BJ (cell line): ENCODE data around the gene PLA2G15. TPM values are rescaled to one million over a fixed set of nuclear protein-coding genes. Genes with fewer than 3 reads are reported as not detected.
A peak's percentile ranks its signal among the peaks of the same experiment; 100 is the strongest.

Source experiments
- CTCF ChIA-PET: fragments of 350-600 bp; formaldehyde crosslinking; extraction: SDS; loops from one replicate; lab custom pipeline; 2021; ENCODE audit warnings: antibody characterized with exemption, inconsistent platforms; lab: Yijun Ruan, JAX
- POLR2A ChIA-PET: fragments of 300-600 bp; sonication (Branson Sonifier 250); formaldehyde crosslinking; extraction: SDS; loops from one replicate; lab custom pipeline; 2021; ENCODE audit warnings: antibody characterized with exemption; lab: Charles Lee
- DNase-seq: peaks from one replicate; pipeline ENCODE4 v3.0.0-alpha.2; 2011; ENCODE audit warnings: low read depth
- H3K27me3 ChIP-seq: 2 replicates; pipeline ENCODE4 v1.6.0; 2011; ENCODE audit warnings: low read length; ENCODE audit not compliant: control insufficient read depth, insufficient read depth
- H3K36me3 ChIP-seq: 2 replicates; pipeline ENCODE4 v1.5.1; 2011; ENCODE audit warnings: low read length; ENCODE audit not compliant: control insufficient read depth, insufficient read depth
- H3K4me3 ChIP-seq: 2 replicates; pipeline ENCODE4 v1.5.1; 2011; ENCODE audit warnings: low read depth, mild to moderate bottlenecking, control low read depth, low read length
- polyA plus RNA-seq: library from polyadenylated mRNA; depleted of rRNA; stranded (reverse); fragments of >200 nt; gene quantifications from 2 replicates; pipeline ENCODE4 v1.2.3, GENCODE V29; 2011
- TF ChIP-seq, protein P1 (sequence below): IDR thresholded peaks from 2 replicates; pipeline ENCODE4 v1.5.1; 2011; ENCODE audit warnings: low read depth, mild to moderate bottlenecking, control low read depth, inconsistent platforms, low read length, moderate library complexity; ENCODE audit not compliant: insufficient read depth

The PLA2G15 gene
- polyA plus RNA-seq, 1 experiment = 39.2 TPM

- ChIA-PET CTCF (interaction anchor here (0.8 to 4.6 kb wide), 14 partner anchors 9 to 412 kb away, joined by 3 to 61 read pairs (median 4); no protein-coding TSS in a partner anchor), POLR2A (no interaction called here)
- Histone ChIP-seq H3K4me3 (no peak overlapping the region), H3K27me3 (no peaks in the 10 kb centered on the region), H3K36me3 (peaks cover 4% of the 10 kb centered on the region)
- DNase-seq = no peak
- TF ChIP-seq, protein P1, sequence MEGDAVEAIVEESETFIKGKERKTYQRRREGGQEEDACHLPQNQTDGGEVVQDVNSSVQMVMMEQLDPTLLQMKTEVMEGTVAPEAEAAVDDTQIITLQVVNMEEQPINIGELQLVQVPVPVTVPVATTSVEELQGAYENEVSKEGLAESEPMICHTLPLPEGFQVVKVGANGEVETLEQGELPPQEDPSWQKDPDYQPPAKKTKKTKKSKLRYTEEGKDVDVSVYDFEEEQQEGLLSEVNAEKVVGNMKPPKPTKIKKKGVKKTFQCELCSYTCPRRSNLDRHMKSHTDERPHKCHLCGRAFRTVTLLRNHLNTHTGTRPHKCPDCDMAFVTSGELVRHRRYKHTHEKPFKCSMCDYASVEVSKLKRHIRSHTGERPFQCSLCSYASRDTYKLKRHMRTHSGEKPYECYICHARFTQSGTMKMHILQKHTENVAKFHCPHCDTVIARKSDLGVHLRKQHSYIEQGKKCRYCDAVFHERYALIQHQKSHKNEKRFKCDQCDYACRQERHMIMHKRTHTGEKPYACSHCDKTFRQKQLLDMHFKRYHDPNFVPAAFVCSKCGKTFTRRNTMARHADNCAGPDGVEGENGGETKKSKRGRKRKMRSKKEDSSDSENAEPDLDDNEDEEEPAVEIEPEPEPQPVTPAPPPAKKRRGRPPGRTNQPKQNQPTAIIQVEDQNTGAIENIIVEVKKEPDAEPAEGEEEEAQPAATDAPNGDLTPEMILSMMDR = no peak
Measured at GRCh38 chr16:68228652-68229051, 16.5 kb upstream of the PLA2G15 start.

DNA sequence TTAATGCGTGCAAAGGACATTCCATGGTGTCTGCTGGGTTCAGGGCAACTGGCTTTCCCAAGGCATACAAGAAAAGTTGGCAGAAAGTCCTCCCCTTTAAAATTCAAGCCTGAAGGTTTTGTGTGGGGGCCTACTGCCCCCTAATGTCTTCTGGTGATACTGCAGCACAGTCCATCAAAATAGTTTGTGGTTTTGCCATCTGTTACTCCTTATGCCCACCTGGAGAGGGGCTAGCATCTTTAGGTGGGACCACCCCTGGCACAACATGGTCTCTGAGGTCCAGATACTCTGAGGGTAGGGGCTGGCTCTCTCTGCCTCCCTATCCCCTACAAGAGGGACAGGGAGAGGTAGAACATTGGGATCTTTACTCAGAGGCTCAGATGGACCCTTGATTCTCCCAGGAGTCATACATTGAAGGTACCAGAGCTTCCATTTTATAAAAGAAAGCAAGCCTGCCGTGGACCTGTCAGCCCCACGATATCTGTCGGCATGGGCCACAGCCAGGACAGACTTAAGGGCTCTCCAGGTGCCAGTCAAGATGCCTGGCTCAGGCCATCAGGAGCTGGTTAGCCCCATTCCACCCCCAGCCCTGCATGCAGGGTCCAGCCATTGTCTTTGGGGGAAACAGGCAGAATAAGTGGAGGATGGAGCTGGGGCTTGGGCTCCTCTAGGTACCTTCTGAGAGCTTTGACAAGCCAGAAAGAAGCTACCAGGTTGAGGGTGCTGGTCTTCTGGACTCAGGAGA lies 15.6 kb upstream of the PLA2G15 start:
- ChIA-PET POLR2A (no interaction called here), CTCF (interaction anchor here (0.6 to 4.6 kb wide), 13 partner anchors 10 to 413 kb away, joined by 3 to 61 read pairs (median 4); no protein-coding TSS in a partner anchor)

GRCh38 chr16:68230176-68230571 lies 15.0 kb upstream of the PLA2G15 start:
- no peaks in the 10 kb centered on the region for H3K27me3 ChIP-seq
- ChIA-PET CTCF (interaction anchor here (0.6 to 4.6 kb wide), 13 partner anchors 10 to 413 kb away, joined by 3 to 61 read pairs (median 4); no protein-coding TSS in a partner anchor), POLR2A (no interaction called here)
- TF ChIP-seq, protein P1 = no peak
- no peak overlapping the region for H3K4me3 ChIP-seq
- DNase-seq = no peak
- peaks cover 4% of the 10 kb centered on the region for H3K36me3 ChIP-seq

More for the DNA sequence above, 15.6 kb upstream of the PLA2G15 start:
- TF ChIP-seq, protein P1 = peak; percentile 93
- DNase-seq = no peak
- Histone ChIP-seq H3K27me3 (no peaks in the 10 kb centered on the region), H3K4me3 (no peak overlapping the region), H3K36me3 (peaks cover 4% of the 10 kb centered on the region)

GRCh38 chr16:68230956-68231355 lies 14.2 kb upstream of the PLA2G15 start:
- H3K27me3 ChIP-seq = no peaks in the 10 kb centered on the region
- no peak for DNase-seq
- H3K36me3 ChIP-seq = peaks cover 4% of the 10 kb centered on the region
- ChIA-PET CTCF (interaction anchor here (0.7 to 2.5 kb wide), 6 partner anchors 20 to 240 kb away, joined by 3 to 18 read pairs (median 3); no protein-coding TSS in a partner anchor), POLR2A (no interaction called here)
- TF ChIP-seq, protein P1 = no peak
- no peak overlapping the region for H3K4me3 ChIP-seq

DNA sequence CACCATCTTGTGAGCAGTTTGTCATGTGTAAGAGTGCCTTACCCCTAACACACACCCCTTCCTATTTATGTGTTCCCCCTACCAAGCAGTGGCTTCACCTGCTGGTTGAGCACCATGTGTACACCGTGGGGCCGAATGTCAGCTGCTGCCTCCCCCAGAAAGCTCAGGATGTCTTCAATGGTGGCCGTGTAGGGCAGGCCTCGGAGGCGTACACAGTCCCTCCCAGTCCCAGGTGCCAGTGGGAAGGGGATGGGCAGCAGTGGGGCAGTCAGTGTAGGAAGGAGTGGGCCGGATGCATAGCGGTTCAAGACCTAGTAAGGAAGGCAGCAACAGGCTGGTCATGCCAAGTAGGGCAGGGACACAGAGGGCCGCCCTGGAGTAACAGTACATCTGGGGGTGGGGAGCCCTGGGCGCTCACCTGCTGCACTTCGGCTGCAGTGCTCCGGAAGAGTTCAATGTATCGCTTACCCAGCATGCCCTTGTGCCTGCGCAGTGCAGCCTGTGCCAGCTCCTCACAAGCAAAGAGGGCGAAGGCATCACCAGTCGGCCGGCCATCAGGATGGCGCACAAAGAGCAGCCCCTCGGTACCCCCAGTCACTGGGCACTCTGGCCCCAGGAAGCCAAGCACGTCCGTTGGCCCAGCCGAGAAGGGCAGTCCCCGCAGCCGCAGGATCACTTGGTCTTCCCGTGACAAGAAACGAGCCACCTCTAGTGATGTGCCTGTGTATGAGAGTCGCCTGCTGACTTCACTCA lies 13.6 kb upstream of the PLA2G15 start:
- Histone ChIP-seq H3K36me3 (peaks cover 4% of the 10 kb centered on the region), H3K27me3 (no peaks in the 10 kb centered on the region), H3K4me3 (no peak overlapping the region)
- POLR2A ChIA-PET = no interaction called here
- CTCF ChIA-PET = interaction anchor here (0.7 to 2.5 kb wide), 4 partner anchors 30 to 240 kb away, joined by 3 to 18 read pairs (median 3); no protein-coding TSS in a partner anchor
- TF ChIP-seq, protein P1 = no peak
- DNase-seq = no peak
